Measurements from ENCODE around the gene SAFB2. TPM values are rescaled to one million over a fixed set of nuclear protein-coding genes. Genes with fewer than 3 reads are reported as not detected.

Gene SAFB2
- total and polyA plus RNA-seq, 10 of the 15 experiments (the other 5 are each of a cell fraction or from before 2014, with no cell fraction given): 4.5 to 89.2 (median 42.9) TPM

DNA sequence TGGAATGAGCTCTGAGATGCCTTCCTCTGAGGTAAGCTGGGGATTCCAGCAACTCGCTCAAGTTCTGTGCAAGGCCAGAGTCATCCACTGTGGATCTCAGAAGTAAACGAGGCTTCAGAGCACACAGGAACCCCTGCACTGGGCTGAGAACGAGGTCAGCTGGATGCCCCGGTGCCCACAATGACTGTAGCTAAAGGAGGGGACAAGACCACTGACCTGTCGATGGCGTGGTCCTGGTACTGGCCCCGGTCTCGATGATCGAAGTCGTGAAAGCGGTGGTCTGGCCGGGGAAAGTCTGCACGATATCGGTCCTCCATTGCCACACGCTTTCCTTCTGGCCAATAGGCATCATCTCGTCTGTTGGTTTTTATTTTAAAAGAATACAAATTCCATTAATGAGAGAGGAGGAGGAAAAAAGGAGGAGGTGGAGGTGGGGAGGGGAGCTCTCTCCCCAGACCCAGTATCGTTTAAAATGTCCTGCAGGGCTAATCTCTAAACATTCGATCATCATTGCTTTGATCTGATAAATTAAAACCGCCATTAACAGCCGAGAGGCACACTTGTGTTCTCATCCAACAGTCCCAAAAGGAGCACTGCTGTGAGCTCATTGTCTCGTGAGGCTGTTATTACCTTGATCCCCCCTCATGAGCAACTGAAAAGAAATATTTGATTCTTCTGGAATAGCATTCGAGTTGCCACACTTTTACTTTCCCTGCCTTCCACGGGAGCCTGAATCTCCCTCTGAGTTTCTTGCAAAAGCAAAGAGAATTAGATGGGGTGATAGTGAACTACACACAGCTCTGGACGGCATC lies 29.8 kb downstream of the SAFB2 start:
- no peak for ATAC-seq
- Histone ChIP-seq H3K4me2 (ENCODE audit: control insufficient read depth, insufficient read depth) (no peak overlapping the region), H3K4me1 (ENCODE audit: control insufficient read depth, insufficient read depth, low read length) (no peaks in the 10 kb centered on the region), H4K20me1 (ENCODE audit: control insufficient read depth, insufficient read depth) (peaks cover 3% of the 10 kb centered on the region; the same call in 1 of the 2 replicates), H3K36me3 (ENCODE audit: control insufficient read depth in 2 of 2, insufficient read depth in 2 of 2, low read length in 1 of 2) (peaks cover 42 to 62% of the 10 kb centered on the region in 2 experiments), H3K27me3 (replicated peaks in 1 of 2; ENCODE audit: control insufficient read depth in 2 of 2, insufficient read depth in 2 of 2, low read length in 1 of 2) (no peaks in the 10 kb centered on the region), H3K27ac (ENCODE audit: control insufficient read depth, insufficient read depth) (no peak overlapping the region), H3K9me3 (replicated peaks; ENCODE audit: control insufficient read depth, insufficient read depth, low read length) (no peaks in the 10 kb centered on the region), H3K9ac (ENCODE audit: control insufficient read depth, insufficient read depth, low read length) (no peak overlapping the region), H3K79me2 (ENCODE audit: control insufficient read depth, insufficient read depth, low read length) (no peaks in the 10 kb centered on the region), H2AFZ (ENCODE audit: control insufficient read depth, low read depth, low read length) (no peak overlapping the region), H3K4me3 (no peak overlapping the region)
- POLR2A ChIA-PET: no interaction called here
- SMC1A ChIA-PET (ENCODE audit: uncharacterized antibody, unreplicated experiment): no interaction called here
- intact Hi-C loops (cut with micrococcal nuclease; ENCODE audit: unreplicated experiment): no loop called here
- in situ Hi-C loops (cut with MboI): no loop called here
- RAD21 ChIA-PET (ENCODE audit: unreplicated experiment): no interaction called here
- no peak for FAIRE-seq
- WGBS (ENCODE audit: insufficient coverage, insufficient replicate concordance, low lambda C conversion rate, missing lambda C conversion rate): 89% methylated on average over 24 of the region's 24 CpGs
- DNase-seq (ENCODE audit: low read depth, low spot score): no peak
- CTCF ChIA-PET: interaction anchor here (1.2 kb wide), 1 partner anchor 11 kb away, joined by 3 read pairs; no protein-coding TSS in a partner anchor
- no TSS peak for BruUV-seq (replicated peaks)
- TF ChIP-seq RAD51 (IDR thresholded peaks at IDR 0.05): no peak
- TF ChIP-seq, protein P1, sequence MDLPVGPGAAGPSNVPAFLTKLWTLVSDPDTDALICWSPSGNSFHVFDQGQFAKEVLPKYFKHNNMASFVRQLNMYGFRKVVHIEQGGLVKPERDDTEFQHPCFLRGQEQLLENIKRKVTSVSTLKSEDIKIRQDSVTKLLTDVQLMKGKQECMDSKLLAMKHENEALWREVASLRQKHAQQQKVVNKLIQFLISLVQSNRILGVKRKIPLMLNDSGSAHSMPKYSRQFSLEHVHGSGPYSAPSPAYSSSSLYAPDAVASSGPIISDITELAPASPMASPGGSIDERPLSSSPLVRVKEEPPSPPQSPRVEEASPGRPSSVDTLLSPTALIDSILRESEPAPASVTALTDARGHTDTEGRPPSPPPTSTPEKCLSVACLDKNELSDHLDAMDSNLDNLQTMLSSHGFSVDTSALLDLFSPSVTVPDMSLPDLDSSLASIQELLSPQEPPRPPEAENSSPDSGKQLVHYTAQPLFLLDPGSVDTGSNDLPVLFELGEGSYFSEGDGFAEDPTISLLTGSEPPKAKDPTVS (IDR thresholded peaks at IDR 0.05; ENCODE audit: low read depth, low read length): no peak
- TF ChIP-seq RAD21 (IDR thresholded peaks at IDR 0.05; ENCODE audit: insufficient read depth, low read depth, low read length): no peak
- TF ChIP-seq, protein P2, sequence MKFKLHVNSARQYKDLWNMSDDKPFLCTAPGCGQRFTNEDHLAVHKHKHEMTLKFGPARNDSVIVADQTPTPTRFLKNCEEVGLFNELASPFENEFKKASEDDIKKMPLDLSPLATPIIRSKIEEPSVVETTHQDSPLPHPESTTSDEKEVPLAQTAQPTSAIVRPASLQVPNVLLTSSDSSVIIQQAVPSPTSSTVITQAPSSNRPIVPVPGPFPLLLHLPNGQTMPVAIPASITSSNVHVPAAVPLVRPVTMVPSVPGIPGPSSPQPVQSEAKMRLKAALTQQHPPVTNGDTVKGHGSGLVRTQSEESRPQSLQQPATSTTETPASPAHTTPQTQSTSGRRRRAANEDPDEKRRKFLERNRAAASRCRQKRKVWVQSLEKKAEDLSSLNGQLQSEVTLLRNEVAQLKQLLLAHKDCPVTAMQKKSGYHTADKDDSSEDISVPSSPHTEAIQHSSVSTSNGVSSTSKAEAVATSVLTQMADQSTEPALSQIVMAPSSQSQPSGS (IDR thresholded peaks at IDR 0.05; ENCODE audit: low read length): no peak
- TF ChIP-seq EZH2 (IDR thresholded peaks at IDR 0.05; ENCODE audit: borderline replicate concordance, control insufficient read depth, low read depth, low read length): no peak
- no peak for TF ChIP-seq KDM1A (IDR thresholded peaks at IDR 0.05; ENCODE audit: borderline replicate concordance)
- TF ChIP-seq, protein P3, sequence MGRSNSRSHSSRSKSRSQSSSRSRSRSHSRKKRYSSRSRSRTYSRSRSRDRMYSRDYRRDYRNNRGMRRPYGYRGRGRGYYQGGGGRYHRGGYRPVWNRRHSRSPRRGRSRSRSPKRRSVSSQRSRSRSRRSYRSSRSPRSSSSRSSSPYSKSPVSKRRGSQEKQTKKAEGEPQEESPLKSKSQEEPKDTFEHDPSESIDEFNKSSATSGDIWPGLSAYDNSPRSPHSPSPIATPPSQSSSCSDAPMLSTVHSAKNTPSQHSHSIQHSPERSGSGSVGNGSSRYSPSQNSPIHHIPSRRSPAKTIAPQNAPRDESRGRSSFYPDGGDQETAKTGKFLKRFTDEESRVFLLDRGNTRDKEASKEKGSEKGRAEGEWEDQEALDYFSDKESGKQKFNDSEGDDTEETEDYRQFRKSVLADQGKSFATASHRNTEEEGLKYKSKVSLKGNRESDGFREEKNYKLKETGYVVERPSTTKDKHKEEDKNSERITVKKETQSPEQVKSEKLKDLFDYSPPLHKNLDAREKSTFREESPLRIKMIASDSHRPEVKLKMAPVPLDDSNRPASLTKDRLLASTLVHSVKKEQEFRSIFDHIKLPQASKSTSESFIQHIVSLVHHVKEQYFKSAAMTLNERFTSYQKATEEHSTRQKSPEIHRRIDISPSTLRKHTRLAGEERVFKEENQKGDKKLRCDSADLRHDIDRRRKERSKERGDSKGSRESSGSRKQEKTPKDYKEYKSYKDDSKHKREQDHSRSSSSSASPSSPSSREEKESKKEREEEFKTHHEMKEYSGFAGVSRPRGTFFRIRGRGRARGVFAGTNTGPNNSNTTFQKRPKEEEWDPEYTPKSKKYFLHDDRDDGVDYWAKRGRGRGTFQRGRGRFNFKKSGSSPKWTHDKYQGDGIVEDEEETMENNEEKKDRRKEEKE (IDR thresholded peaks at IDR 0.05): no peak
- TF ChIP-seq RELA (IDR thresholded peaks at IDR 0.05; ENCODE audit: borderline replicate concordance, partially characterized antibody): no peak
- TF ChIP-seq NR2C2 (IDR thresholded peaks at IDR 0.05; ENCODE audit: borderline replicate concordance, control insufficient read depth, insufficient read length, low read depth): no peak
- TF ChIP-seq, protein P4, sequence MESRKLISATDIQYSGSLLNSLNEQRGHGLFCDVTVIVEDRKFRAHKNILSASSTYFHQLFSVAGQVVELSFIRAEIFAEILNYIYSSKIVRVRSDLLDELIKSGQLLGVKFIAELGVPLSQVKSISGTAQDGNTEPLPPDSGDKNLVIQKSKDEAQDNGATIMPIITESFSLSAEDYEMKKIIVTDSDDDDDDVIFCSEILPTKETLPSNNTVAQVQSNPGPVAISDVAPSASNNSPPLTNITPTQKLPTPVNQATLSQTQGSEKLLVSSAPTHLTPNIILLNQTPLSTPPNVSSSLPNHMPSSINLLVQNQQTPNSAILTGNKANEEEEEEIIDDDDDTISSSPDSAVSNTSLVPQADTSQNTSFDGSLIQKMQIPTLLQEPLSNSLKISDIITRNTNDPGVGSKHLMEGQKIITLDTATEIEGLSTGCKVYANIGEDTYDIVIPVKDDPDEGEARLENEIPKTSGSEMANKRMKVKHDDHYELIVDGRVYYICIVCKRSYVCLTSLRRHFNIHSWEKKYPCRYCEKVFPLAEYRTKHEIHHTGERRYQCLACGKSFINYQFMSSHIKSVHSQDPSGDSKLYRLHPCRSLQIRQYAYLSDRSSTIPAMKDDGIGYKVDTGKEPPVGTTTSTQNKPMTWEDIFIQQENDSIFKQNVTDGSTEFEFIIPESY (IDR thresholded peaks at IDR 0.05): no peak
- no peak for TF ChIP-seq NR2C1 (IDR thresholded peaks at IDR 0.05)
- no peak for TF ChIP-seq ASH2L (IDR thresholded peaks at IDR 0.05; ENCODE audit: borderline replicate concordance, low read depth)
- TF ChIP-seq YY1 (IDR thresholded peaks at IDR 0.05; ENCODE audit: low read depth, low read length): no peak
- TF ChIP-seq, protein P5, sequence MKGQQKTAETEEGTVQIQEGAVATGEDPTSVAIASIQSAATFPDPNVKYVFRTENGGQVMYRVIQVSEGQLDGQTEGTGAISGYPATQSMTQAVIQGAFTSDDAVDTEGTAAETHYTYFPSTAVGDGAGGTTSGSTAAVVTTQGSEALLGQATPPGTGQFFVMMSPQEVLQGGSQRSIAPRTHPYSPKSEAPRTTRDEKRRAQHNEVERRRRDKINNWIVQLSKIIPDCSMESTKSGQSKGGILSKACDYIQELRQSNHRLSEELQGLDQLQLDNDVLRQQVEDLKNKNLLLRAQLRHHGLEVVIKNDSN (IDR thresholded peaks at IDR 0.05; ENCODE audit: borderline replicate concordance, extremely low read length, insufficient read depth, low read depth, low read length): no peak
